Urothelium cell line (cell line): ENCODE results near the gene CASP4.
"Not testable (repeated sequence)": the region's sequence is repeated elsewhere in the genome, so short reads cannot be mapped to it uniquely, and the experiment has no call there.

Source experiments
- DNase-seq: peaks from one replicate; pipeline ENCODE4 v3.0.0; 2011; ENCODE audit warnings: low spot score, mixed read lengths
- FAIRE-seq: peaks from 2 replicates; lab custom pipeline; 2011; peaks lifted over from hg19 to GRCh38; lab: Jason Lieb, UNC

CASP4 gene

GRCh38 chr11:104968355-104968855, at the start of gene CASP4:
TSS of gene CASP4 (minus strand) at chr11:104968574. CDS start at chr11:104968525, 49 bp downstream.
- no peak for FAIRE-seq
- peak; percentile 28 for DNase-seq

DNA sequence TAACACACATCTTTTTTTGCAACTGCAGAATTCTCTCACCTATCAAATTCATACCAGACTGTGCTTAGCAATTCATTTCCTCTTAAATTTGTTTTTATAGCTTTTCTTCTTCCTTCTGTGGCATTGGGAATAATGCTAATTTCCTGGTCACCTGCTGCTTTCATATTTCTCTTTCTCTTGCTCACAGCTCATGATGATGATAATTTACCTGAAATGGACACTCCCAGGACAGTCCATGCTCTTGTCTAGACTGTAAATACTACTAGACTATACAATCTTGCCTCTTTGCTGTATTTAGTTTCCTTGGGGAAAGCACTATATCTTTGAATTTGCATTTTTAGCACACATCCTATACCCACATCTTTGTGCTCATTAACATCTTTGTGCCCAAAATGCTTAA, 39.1 kb upstream of the CASP4 start:
- DNase-seq (no peak), FAIRE-seq (no peak)

GRCh38 chr11:105005451-105005845, 37.1 kb upstream of the CASP4 start:
- FAIRE-seq (no peak), DNase-seq (no peak)

- FAIRE-seq: no peak
- DNase-seq: no peak
Observed at GRCh38 chr11:105004021-105004420, 35.6 kb upstream of the CASP4 start.

GRCh38 chr11:105003151-105003550, 34.8 kb upstream of the CASP4 start:
- FAIRE-seq (no peak), DNase-seq (no peak)

DNA sequence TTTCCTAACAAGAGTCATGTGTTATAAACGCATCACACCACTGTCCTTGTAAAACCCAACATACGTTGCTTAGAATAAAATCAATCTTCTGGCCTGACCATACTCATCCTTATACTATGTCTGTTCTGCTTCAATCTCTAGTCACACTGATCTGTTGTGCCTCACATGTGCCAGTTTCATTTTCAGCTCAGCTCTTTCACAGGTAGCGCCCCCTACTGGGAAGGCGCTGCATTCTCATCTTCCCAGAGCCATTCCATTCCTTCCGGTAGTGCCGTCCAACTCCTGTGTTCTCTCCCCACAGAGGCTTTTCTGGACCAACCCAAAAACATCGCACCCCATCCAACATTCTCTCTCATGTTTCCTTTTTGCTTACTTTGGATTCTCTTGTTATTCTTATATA, 32.4 kb upstream of the CASP4 start:
- DNase-seq (peak; percentile 10), FAIRE-seq (no peak)

- peak; percentile 87 for FAIRE-seq
Observed at GRCh38 chr11:105000167-105000566, 31.8 kb upstream of the CASP4 start.

GRCh38 chr11:104999721-105000120, 31.3 kb upstream of the CASP4 start:
- FAIRE-seq: no peak
- no peak for DNase-seq

More at GRCh38 chr11:105000167-105000566, 31.8 kb upstream of the CASP4 start:
- peak; percentile 58 for DNase-seq

DNA sequence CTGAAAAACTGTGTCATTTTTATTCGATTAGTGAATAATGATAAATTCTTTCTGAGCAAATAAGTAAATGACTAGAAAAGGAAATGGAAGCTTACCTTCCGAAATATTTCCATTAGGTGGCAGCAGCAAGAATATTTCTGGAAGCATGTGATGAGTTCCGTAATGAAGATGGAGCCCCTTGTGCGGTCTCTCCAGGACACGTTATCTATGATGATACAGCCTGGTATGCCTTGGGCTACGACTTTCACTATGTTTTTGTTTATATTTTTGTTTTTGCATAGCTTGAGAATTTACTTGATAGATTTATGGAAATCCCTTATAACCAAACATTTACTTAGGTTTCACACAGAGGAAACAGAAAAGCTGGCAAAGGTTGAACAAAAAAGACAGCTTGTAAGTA, 28.9 kb upstream of the CASP4 start:
- FAIRE-seq (no peak), DNase-seq (no peak)

- no peak for DNase-seq
Observed at GRCh38 chr11:104995001-104995408, 26.6 kb upstream of the CASP4 start.

GRCh38 chr11:104992781-104993180, 24.4 kb upstream of the CASP4 start:
- FAIRE-seq (no peak), DNase-seq (no peak)

More at GRCh38 chr11:104995001-104995408, 26.6 kb upstream of the CASP4 start:
- no peak for FAIRE-seq

- no peak for FAIRE-seq
- no peak for DNase-seq
Observed at GRCh38 chr11:104991994-104992393, 23.6 kb upstream of the CASP4 start.

- no peak for FAIRE-seq
- no peak for DNase-seq
Observed at GRCh38 chr11:104984808-104985207, 16.4 kb upstream of the CASP4 start.

GRCh38 chr11:104979839-104980238, 11.5 kb upstream of the CASP4 start:
- DNase-seq (no peak), FAIRE-seq (no peak)

GRCh38 chr11:104973616-104974015, 5.2 kb upstream of the CASP4 start:
- no peak for DNase-seq
- no peak for FAIRE-seq

GRCh38 chr11:104972924-104973323, 4.5 kb upstream of the CASP4 start:
- not testable (repeated sequence) for DNase-seq, FAIRE-seq

GRCh38 chr11:104970756-104971155, 2.4 kb upstream of the CASP4 start:
- DNase-seq (no peak), FAIRE-seq (no peak)

DNA sequence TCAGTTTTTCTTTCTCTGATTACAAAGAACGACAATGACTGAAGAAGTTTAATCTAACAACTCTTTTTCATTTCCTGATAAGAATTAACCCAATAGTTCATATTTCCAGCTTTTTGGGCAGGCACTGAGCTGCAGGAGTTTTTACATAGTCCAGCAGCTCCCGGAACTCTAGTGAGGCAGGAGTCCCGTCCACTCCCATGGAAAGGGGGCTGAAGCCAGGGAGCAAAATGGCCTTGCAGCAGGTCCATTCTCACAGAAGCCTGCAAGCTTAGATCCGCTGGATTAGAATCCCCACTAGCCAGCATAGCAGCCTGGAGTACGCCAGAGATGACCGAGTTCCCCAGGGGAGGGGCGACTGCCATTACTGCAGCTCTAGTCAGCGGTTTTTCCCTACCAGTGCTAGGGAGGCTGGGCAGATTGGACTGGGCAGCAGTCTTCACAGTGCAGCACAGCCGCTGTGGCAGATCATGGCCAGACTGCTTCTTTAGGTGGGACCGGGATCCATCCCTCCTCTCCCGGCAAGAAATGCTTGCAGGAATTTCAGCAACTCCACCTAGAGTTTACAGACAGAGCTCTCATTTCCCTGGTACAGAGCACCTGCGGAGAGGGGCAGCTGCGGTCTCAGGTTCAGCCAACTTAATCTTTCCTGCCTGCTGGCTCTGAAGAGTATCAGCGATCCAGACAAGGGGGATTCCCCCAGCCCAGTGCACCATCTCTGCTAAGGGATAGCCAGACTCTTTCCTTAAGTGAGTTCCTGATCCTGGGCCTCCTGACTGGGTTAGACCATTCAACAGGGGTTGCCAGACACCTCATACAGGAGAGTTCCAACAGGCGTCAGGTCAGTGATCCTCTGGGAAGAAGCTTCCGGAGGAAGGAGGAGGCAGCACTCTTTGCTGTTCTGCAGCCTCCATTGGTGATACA, 742 bp upstream of the CASP4 start:
- peak; percentile 34 for DNase-seq
- FAIRE-seq: no peak

DNA sequence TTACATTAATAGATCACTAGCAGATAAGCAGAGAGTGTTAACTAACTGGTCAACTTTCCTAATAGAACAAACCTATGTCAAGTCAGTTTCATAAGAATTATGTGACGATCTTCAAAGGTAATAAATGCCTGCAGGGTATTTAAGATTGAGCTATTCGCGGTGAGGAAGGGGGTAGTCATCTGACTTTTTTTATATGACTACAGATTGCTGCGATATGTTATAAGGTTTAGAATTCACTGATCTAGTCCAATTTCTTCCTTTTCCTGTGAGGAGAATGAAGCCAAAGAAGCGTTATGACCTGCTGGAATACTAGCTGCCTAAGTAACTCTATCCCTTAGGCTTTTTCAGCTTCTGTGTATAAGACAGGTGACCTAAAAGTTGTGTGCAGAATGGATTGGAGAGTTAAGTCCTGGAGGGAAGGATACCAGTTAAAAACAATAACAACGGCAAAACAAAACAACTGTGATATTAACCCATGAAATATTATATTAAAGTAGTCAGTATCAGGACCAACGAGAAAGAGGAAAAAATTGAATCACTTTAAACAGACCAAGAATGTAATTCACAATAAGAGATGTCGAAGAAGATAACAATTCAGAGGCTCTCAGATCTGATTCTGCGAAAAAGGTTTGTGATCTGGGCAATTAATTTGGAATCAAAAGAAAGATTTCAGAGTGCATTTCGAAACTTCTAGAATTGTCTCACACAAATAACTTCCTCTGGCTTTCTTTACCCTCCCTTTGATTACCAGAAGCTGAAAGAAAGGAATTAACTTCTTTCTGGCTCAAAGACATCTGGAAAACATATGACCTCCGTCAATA, 630 bp downstream of the CASP4 start:
- DNase-seq (no peak), FAIRE-seq (no peak)

- DNase-seq (no peak), FAIRE-seq (no peak)
Observed at GRCh38 chr11:104965735-104966134, 2.6 kb downstream of the CASP4 start.

DNA sequence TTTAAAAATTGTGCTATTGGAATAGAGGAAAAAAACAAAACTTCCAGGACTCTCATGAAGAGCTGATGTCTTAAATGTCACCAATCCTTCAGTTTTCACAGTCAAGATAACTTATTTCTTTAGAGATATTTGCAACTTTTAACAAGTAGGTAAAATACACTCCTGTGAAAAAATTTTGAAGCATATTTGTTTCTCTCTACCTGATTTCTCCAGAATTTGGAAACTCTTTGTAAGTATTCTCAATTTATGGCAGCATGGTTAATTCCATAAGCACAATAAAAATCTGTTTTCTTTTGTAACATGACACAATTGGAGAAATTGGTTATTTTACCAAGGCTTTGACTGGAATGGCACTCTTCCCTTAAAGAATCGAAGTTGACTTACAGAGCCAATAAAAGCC, 4.1 kb downstream of the CASP4 start:
- DNase-seq (no peak), FAIRE-seq (no peak)
